Lower leg skin (tissue), 3 donors: ENCODE measurements around the gene ACAP1.

Experiments used
- POLR2A ChIP-seq, 2 donors: fragments of 450-650 bp; IDR thresholded peaks; one replicate each; pipeline ENCODE4 v1.6.1; 2016 to 2017; ENCODE audit warnings: antibody characterized with exemption in 2 of 2, mild to moderate bottlenecking in 1 of 2, moderate library complexity in 1 of 2
- TF ChIP-seq, protein P1 (sequence below), 3 donors: fragments of 450-650 bp; IDR thresholded peaks; one replicate each; pipeline ENCODE4 v1.5.1; 2016; ENCODE audit warnings: antibody characterized with exemption in 3 of 3, mild to moderate bottlenecking in 3 of 3, moderate library complexity in 2 of 3

DNA sequence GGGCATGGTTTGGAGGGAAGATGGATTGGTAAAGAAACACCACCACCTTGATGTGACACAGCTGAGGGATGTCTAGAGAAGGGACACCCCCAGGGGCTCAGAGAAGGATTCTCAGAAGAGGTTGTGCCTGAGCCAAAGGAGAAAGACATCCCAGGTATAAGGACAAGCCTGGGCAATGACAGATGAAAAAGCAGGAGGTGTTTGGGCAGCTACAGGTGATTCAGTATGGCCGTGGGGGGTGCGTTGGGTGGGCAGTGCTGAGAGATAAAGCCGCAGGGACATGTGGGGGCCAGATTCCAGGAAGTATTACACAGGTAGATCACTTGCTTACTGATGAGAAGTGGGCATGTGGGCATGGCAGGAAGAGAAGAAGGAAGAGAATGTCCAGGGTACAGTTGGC, 25.6 kb downstream of the ACAP1 start:
- TF ChIP-seq, protein P1, sequence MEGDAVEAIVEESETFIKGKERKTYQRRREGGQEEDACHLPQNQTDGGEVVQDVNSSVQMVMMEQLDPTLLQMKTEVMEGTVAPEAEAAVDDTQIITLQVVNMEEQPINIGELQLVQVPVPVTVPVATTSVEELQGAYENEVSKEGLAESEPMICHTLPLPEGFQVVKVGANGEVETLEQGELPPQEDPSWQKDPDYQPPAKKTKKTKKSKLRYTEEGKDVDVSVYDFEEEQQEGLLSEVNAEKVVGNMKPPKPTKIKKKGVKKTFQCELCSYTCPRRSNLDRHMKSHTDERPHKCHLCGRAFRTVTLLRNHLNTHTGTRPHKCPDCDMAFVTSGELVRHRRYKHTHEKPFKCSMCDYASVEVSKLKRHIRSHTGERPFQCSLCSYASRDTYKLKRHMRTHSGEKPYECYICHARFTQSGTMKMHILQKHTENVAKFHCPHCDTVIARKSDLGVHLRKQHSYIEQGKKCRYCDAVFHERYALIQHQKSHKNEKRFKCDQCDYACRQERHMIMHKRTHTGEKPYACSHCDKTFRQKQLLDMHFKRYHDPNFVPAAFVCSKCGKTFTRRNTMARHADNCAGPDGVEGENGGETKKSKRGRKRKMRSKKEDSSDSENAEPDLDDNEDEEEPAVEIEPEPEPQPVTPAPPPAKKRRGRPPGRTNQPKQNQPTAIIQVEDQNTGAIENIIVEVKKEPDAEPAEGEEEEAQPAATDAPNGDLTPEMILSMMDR (IDR thresholded peaks at IDR 0.05) = no peak
- TF ChIP-seq POLR2A (IDR thresholded peaks at IDR 0.05) = no peak
